Erythroblast (primary cell): ENCODE results near the gene CENATAC.
A peak's percentile ranks its signal among the peaks of the same experiment; 100 is the strongest.
"Not testable (repeated sequence)": the region's sequence is repeated elsewhere in the genome, so short reads cannot be mapped to it uniquely, and the experiment has no call there.

Experiments
- DNase-seq, 2 experiments: peaks; one replicate each; lab custom pipeline; 2025; lab: John Stamatoyannopoulos, UW
- GATA1 ChIP-seq: IDR thresholded peaks from 2 replicates; pipeline ENCODE4 v1.6.1; 2011; ENCODE audit warnings: low read depth, mild to moderate bottlenecking, control low read depth, low read length, moderate library complexity
- POLR2A ChIP-seq: IDR thresholded peaks from 2 replicates; pipeline ENCODE4 v1.6.1; 2011; ENCODE audit warnings: mild to moderate bottlenecking, low read length

Gene CENATAC

DNA sequence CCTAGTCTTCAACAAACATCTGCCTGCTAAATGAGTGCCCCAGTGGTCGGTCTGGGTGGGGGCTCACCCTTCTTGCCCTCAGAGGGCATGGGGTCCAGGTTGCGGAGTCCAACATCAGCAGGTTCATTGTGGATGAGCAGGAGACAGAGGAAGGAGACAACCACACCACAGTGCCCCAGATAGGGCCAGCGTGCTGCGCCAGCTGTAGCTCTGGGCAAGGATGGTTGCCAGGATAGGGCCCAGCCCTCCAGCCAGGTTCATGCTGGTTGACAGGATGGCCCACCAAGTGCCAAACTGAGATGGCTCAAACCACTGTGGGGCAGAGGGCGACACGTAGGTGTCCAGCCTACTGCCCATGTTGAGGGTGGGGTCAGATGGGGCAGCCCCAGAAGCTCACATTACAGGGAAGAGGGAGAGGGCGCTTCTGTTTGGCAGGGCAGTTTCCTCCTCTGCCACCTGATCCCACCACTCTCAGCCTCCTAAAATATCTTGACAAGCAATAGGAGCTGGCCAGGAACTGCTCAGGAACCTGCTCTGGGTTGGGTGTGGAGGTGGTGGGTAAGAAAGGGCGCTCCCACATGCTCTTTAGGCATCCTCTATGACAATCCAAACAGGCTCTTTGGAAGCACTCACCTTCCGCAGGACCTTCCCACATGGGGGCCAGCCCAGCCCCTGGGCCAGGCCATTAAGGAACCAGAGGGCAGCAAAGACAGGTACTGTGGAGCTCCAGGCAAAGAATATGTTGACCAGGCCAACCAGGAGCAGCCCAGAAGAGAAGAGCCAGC lies 29.8 kb downstream of the CENATAC start:
- no peak for DNase-seq

GRCh38 chr11:119028346-119029068 lies 30.6 kb downstream of the CENATAC start:
- no peak for TF ChIP-seq GATA1
- no peak for TF ChIP-seq POLR2A
- no peak for DNase-seq

More for the DNA sequence above, 29.8 kb downstream of the CENATAC start:
- TF ChIP-seq POLR2A (no peak), GATA1 (no peak)

DNA sequence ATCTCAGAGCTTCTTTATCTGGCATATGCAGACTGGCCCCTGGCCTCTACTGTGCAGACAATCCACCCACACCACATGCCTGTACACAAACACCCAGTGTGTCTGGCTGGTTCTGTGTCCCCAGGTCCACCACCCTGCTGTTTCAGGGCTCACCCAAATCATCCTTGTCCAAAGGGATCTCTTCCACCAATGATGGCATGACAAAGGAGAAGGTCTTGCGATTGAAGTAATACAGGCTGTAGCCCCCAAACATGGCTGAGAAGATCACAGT lies 31.1 kb downstream of the CENATAC start:
- peak; percentile 85 to 94 for DNase-seq
- no peak for TF ChIP-seq GATA1
- TF ChIP-seq POLR2A, result peak; percentile 59

- peak; percentile 58 to 65 for DNase-seq
- TF ChIP-seq GATA1, result no peak
- peak; percentile 31 for TF ChIP-seq POLR2A
Measured at GRCh38 chr11:119029340-119030028, 31.5 kb downstream of the CENATAC start.

- DNase-seq, result no peak
- no peak for TF ChIP-seq POLR2A
- TF ChIP-seq GATA1, result no peak
Measured at GRCh38 chr11:119030029-119030328, 32.0 kb downstream of the CENATAC start.

GRCh38 chr11:119030329-119031047 lies 32.5 kb downstream of the CENATAC start, which contains the start of gene SLC37A4:
Gene SLC37A4 (minus strand): TSS chr11:119030877.
- DNase-seq, result peak; percentile 99
- TF ChIP-seq POLR2A (peak; percentile 76), GATA1 (no peak)

DNA sequence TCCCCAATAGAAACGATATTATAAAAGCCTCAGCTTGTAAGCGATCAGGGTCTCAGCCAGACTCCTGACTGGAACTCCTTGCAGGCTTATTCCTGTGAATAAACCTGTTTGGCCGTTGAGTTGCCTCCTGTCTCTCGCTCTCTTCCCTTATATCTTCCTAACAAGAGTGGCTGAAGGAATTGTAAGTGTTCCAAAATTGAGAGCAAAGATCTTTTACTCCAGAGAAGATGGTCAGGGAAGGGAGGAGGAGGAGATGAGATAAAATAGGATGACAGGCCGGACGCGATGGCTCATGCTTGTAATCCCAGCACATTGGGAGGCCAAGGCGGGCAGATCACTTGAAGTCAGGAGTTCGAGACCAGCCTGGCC lies 34.0 kb downstream of the CENATAC start:
- TF ChIP-seq POLR2A (no peak), GATA1 (no peak)
- DNase-seq, result no peak

DNA sequence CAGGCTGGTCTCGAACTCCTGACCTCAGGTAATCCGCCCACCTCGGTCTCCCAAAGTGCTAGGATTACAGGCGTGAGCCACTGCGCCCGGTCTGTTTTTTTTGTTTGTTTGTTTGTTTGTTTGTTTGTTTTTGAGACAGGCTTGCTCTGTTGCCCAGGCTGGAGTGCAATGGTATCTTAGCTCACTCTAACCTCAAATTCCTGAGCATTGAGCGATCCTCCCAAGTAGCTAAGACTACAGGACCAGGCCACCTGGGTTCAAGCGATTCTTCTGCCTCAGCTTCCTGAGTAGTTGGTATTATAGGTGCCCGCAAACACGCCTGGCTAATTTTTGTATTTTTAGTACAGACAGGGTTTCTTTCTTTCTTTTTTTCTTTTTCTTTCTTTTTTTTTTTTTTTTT lies 35.5 kb downstream of the CENATAC start:
- DNase-seq, result not testable (repeated sequence)

DNA sequence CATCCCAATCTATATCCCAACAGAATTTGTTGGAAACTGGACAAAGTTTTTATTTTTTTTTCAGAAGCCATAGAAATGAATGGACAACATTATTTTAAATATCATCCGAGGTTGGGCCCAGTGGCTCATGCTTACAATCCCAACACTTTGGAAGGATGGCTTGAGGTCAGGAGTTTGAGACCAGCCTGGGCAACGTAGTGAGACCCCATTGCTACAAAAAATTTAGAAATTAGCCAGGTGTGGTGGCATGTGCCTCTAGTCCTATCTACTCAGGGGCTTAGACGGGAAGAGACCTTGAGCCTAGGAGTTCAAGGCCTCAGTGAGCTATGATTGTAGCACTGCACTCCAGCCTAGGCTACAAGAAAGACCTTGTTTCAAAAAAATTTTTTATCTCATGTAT lies 36.9 kb downstream of the CENATAC start:
- no peak for DNase-seq
- no peak for TF ChIP-seq POLR2A
- no peak for TF ChIP-seq GATA1

DNA sequence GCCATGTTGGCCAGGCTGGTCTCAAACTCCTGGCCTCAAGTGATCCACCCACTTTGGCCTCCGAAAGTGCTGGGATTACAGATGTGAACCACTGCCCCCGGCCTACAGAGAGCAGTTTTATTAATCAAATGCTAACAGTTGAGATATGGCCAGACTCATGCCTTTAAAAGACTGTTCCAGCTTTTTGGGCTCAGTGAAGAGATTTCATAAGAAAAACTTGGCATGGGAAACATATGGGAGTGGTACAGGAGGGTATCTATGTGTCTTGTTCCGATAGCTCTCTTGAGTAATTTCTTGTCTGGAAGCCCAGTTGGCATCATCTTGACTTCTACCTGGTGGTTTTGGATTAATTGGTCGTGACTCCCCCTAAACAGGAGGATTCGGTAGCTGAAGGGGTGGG lies 40.9 kb downstream of the CENATAC start:
- TF ChIP-seq GATA1 (no peak), POLR2A (no peak)
- DNase-seq, result no peak

DNA sequence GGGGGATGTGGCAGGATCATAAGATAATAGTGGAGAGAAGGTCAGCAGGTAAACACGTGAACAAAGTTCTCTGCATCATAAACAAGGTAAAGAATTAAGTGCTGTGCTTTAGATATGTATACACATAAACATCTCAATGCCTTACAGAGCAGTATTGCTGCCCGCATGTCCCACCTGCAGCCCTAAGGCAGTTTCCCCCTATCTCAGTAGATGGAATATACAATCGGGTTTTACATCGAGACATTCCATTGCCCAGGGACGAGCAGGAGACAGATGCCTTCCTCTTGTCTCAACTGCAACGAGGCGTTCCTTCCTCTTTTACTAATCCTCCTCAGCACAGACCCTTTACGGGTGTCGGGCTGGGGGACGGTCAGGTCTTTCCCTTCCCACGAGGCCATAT lies 41.5 kb downstream of the CENATAC start:
- DNase-seq, result not testable (repeated sequence)

- DNase-seq, result no peak
- TF ChIP-seq GATA1 (no peak), POLR2A (no peak)
Measured at GRCh38 chr11:119041821-119042514, 44.0 kb downstream of the CENATAC start.

GRCh38 chr11:119042927-119043326 lies 45.0 kb downstream of the CENATAC start:
- DNase-seq, result no peak
- TF ChIP-seq GATA1 (no peak), POLR2A (no peak)

- no peak for DNase-seq
- no peak for TF ChIP-seq POLR2A
- no peak for TF ChIP-seq GATA1
Measured at GRCh38 chr11:119044708-119045107, 46.8 kb downstream of the CENATAC start.
